Endothelial cell of umbilical vein (primary cell): ENCODE data around the gene ARHGAP29. TPM values are rescaled to one million over a fixed set of nuclear protein-coding genes. Genes with fewer than 3 reads are reported as not detected.

Source experiments
- BruUV-seq: library from RNA; stranded (reverse); fragments of 400-500 nt; replicated peaks from 2 replicates; lab custom pipeline; 2021; lab: Mats Ljungman, UMichigan
- CTCF ChIA-PET: fragments of 300-600, 350-600 bp; sonication (Branson Sonifier 250); formaldehyde crosslinking; loops from one replicate; lab custom pipeline; 2021; ENCODE audit warnings: antibody characterized with exemption, inconsistent platforms; lab: Charles Lee
- POLR2A ChIA-PET: fragments of 300-600, 350-600 bp; sonication (Branson Sonifier 250); formaldehyde crosslinking; loops from one replicate; lab custom pipeline; 2021; ENCODE audit warnings: antibody characterized with exemption, inconsistent platforms; lab: Charles Lee
- DNase-seq: peaks from one replicate; pipeline ENCODE4 v3.0.0-alpha.2; 2011; ENCODE audit warnings: low read depth, low spot score
- FAIRE-seq: peaks from 2 replicates; lab custom pipeline; 2011; peaks lifted over from hg19 to GRCh38; lab: Jason Lieb, UNC
- H2AFZ ChIP-seq: 2 replicates; pipeline ENCODE4 v1.6.0; 2012; ENCODE audit warnings: low read depth, low read length, control low read depth, inconsistent platforms
- H3K27ac ChIP-seq: 2 replicates; pipeline ENCODE4 v1.5.1; 2011; ENCODE audit warnings: low read depth, mild to moderate bottlenecking, control low read depth, low read length, moderate library complexity; ENCODE audit not compliant: insufficient read depth
- H3K27me3 ChIP-seq, 2 experiments: 2 replicates each; pipeline versions ENCODE4 v1.6.0 to v1.6.1; 2011; ENCODE audit warnings: low read length in 2 of 2, mixed read lengths in 1 of 2; ENCODE audit not compliant: control insufficient read depth in 2 of 2, insufficient read depth in 2 of 2
- H3K36me3 ChIP-seq, 2 experiments: 2 replicates in 1 of 2; 3 replicates in 1 of 2; pipeline ENCODE4 v1.5.1; 2011; ENCODE audit warnings: low read length in 2 of 2, mild to moderate bottlenecking in 1 of 2, moderate library complexity in 1 of 2; ENCODE audit not compliant: control insufficient read depth in 2 of 2, insufficient read depth in 2 of 2; ENCODE audit errors: extremely low read depth in 1 of 2
- H3K4me1 ChIP-seq: 3 replicates; pipeline ENCODE4 v1.5.1; 2011; ENCODE audit warnings: mild to moderate bottlenecking, low read length; ENCODE audit not compliant: control insufficient read depth, insufficient read depth; ENCODE audit errors: extremely low read depth
- H3K4me2 ChIP-seq: 2 replicates; pipeline ENCODE4 v1.6.1; 2011; ENCODE audit warnings: low read length, control low read depth, mixed read lengths; ENCODE audit not compliant: insufficient read depth
- H3K4me3 ChIP-seq, 3 experiments: fragments of 200-600 bp in 1 of 3; sonication (generic), shearing (Covaris generic) in 1 of 3; replicated peaks in 1 of 3; 2 replicates each; pipeline ENCODE4 v1.5.1; 2011 to 2016; ENCODE audit warnings: control low read depth in 3 of 3, low read length in 3 of 3, mild to moderate bottlenecking in 2 of 3, inconsistent platforms in 1 of 3, low read depth in 1 of 3, moderate library complexity in 1 of 3; ENCODE audit not compliant: insufficient read depth in 1 of 3
- H3K79me2 ChIP-seq: 2 replicates; pipeline ENCODE4 v1.6.0; 2012; ENCODE audit warnings: low read length, inconsistent platforms; ENCODE audit not compliant: control insufficient read depth, insufficient read depth
- H3K9ac ChIP-seq: replicated peaks from 2 replicates; pipeline ENCODE3; 2011; ENCODE audit warnings: low read length, control low read depth; ENCODE audit not compliant: insufficient read depth; ENCODE audit errors: extremely low read depth
- H3K9me1 ChIP-seq: replicated peaks from 3 replicates; pipeline ENCODE4 v1.6.0; 2011; ENCODE audit warnings: mild to moderate bottlenecking, low read length; ENCODE audit not compliant: control insufficient read depth, insufficient read depth; ENCODE audit errors: extremely low read depth
- H3K9me3 ChIP-seq: replicated peaks from 2 replicates; pipeline ENCODE4 v1.5.1; 2012; ENCODE audit warnings: low read length, inconsistent platforms; ENCODE audit not compliant: control insufficient read depth, insufficient read depth
- H4K20me1 ChIP-seq: replicated peaks from 2 replicates; pipeline ENCODE3; 2011; ENCODE audit warnings: mild to moderate bottlenecking, low read length; ENCODE audit not compliant: control insufficient read depth, insufficient read depth; ENCODE audit errors: extremely low read depth
- CTCF ChIP-seq, 2 donors: IDR thresholded peaks; 1 replicate in 1 of 2; 2 replicates in 1 of 2; pipeline ENCODE4 v1.5.1; 2011; ENCODE audit warnings: low read length in 2 of 2, mild to moderate bottlenecking in 2 of 2, moderate library complexity in 2 of 2, control low read depth in 1 of 2, inconsistent platforms in 1 of 2, low read depth in 1 of 2; ENCODE audit not compliant: insufficient read depth in 1 of 2; ENCODE audit errors: extremely low read depth in 1 of 2
- EZH2 ChIP-seq: IDR thresholded peaks from 2 replicates; pipeline ENCODE4 v1.6.1; 2012; ENCODE audit warnings: borderline replicate concordance, low read depth, mild to moderate bottlenecking, moderate library complexity, low read length, inconsistent platforms; ENCODE audit not compliant: severe bottlenecking
- FOS ChIP-seq: IDR thresholded peaks from 2 replicates; pipeline ENCODE4 v1.6.1; 2011; ENCODE audit warnings: mild to moderate bottlenecking, low read length, moderate library complexity, borderline replicate concordance; ENCODE audit not compliant: insufficient read depth
- GATA2 ChIP-seq: IDR thresholded peaks from 2 replicates; pipeline ENCODE4 v1.7.0; 2011; ENCODE audit warnings: low read depth, mild to moderate bottlenecking, moderate library complexity, mixed read lengths, low read length; ENCODE audit not compliant: insufficient read length, insufficient read depth
- JUN ChIP-seq: IDR thresholded peaks from 2 replicates; pipeline ENCODE4 v1.6.1; 2011; ENCODE audit warnings: borderline replicate concordance, low read depth; ENCODE audit not compliant: insufficient read length, insufficient read depth
- MAX ChIP-seq: IDR thresholded peaks from 2 replicates; pipeline ENCODE4 v1.6.1; 2011; ENCODE audit not compliant: insufficient read depth, insufficient read length
- MYC ChIP-seq: IDR thresholded peaks from one replicate; pipeline ENCODE4 v1.6.1; 2011; ENCODE audit warnings: mild to moderate bottlenecking, low read depth, low read length
- POLR2A ChIP-seq: IDR thresholded peaks from 2 replicates; pipeline ENCODE4 v1.6.1; 2012; ENCODE audit warnings: low read depth, mild to moderate bottlenecking, control low read depth, low read length
- POLR2AphosphoS5 ChIP-seq: IDR thresholded peaks from 2 replicates; pipeline ENCODE4 v1.6.1; 2012; ENCODE audit warnings: low read depth, mild to moderate bottlenecking, control low read depth, low read length, moderate library complexity; ENCODE audit not compliant: insufficient read depth
- dilution Hi-C: fragments of 300-500 bp; cut with MboI; formaldehyde crosslinking; loops from one replicate; pipeline ENCODE4 v1.15.0; 2019; ENCODE audit warnings: low sequenced_read_pairs; ENCODE audit not compliant: extremely low pct_ligation_motif_present
- intact Hi-C: fragments of 100-400 bp; cut with micrococcal nuclease; formaldehyde crosslinking; loops from one replicate; pipeline ENCODE4 v1.10.0; 2022
- polyA plus RNA-seq, 4 experiments: library from polyadenylated mRNA; depleted of rRNA in 3 of 4; stranded (reverse) in 3 of 4; unstranded in 1 of 4; fragments of >200 nt; gene quantifications; 2 replicates each; pipeline versions ENCODE4 v1.2.1 to v1.2.3, GENCODE V29; 2011 to 2012; ENCODE audit warnings: missing spikeins in 1 of 4
- total RNA-seq: library from RNA; stranded (reverse); gene quantifications from 2 replicates; pipeline ENCODE4 v1.2.3, GENCODE V29; 2021

The ARHGAP29 gene
- total and polyA plus RNA-seq, 2 donors (not counting 3 experiments of a cell fraction or from before 2014, with no cell fraction given) = 56.3 to 199 TPM

GRCh38 chr1:94276988-94277434, 39.6 kb upstream of the ARHGAP29 start:
- BruUV-seq = no TSS peak
- Histone ChIP-seq H3K27me3 (no peaks in the 10 kb centered on the region), H2AFZ (no peak overlapping the region), H3K79me2 (no peaks in the 10 kb centered on the region), H4K20me1 (no peaks in the 10 kb centered on the region), H3K4me1 (peaks cover 28% of the 10 kb centered on the region), H3K9me3 (no peaks in the 10 kb centered on the region), H3K27ac (no peak overlapping the region), H3K36me3 (no peaks in the 10 kb centered on the region), H3K9ac (no peak overlapping the region), H3K9me1 (no peaks in the 10 kb centered on the region), H3K4me3 (no peak overlapping the region), H3K4me2 (no peak overlapping the region)
- DNase-seq = no peak
- POLR2A ChIA-PET = no interaction called here
- dilution Hi-C loops (no loop called here), intact Hi-C loops (no loop called here)
- FAIRE-seq = no peak
- CTCF ChIA-PET = interaction anchor here (1.6 kb wide), 2 partner anchors 23 to 52 kb away, joined by 3 read pairs; no protein-coding TSS in a partner anchor
- no peak for TF ChIP-seq FOS
- TF ChIP-seq POLR2A = no peak
- no peak for TF ChIP-seq GATA2
- TF ChIP-seq JUN = no peak
- no peak for TF ChIP-seq POLR2AphosphoS5
- no peak for TF ChIP-seq MAX
- TF ChIP-seq EZH2 = no peak
- TF ChIP-seq MYC = no peak
- TF ChIP-seq CTCF (IDR thresholded peaks at IDR 0.05; ENCODE audit: extremely low read depth in 1 of 2, insufficient read depth in 1 of 2, low read depth in 1 of 2, low read length in 2 of 2) = no peak
